OCI-LY3 (cell line): ENCODE data around the gene HIGD1C.
A peak's percentile ranks its signal among the peaks of the same experiment; 100 is the strongest.

ENCODE experiments used
- H2AFZ ChIP-seq: fragments of 200-600, 300-600 bp; shearing (Covaris generic); 2 replicates; pipeline ENCODE4 v1.6.0; 2014; ENCODE audit warnings: antibody characterized with exemption, low read depth, low read length
- H3K27ac ChIP-seq: fragments of 200-600, 300-600 bp; sonication (generic); 2 replicates; pipeline ENCODE4 v1.5.1; 2014; ENCODE audit warnings: mild to moderate bottlenecking, low read length, moderate library complexity, mixed read lengths
- H3K27me3 ChIP-seq: fragments of 200-600, 300-600 bp; sonication (generic); 2 replicates; pipeline ENCODE4 v1.6.1; 2014; ENCODE audit warnings: low read depth, low read length, mixed read lengths
- H3K36me3 ChIP-seq: fragments of 200-600, 300-600 bp; sonication (generic); replicated peaks from 2 replicates; pipeline ENCODE3; 2014; ENCODE audit warnings: low read depth, low read length, mixed read lengths
- H3K4me1 ChIP-seq: fragments of 300-600, 200-600 bp; sonication (generic); 2 replicates; pipeline ENCODE4 v1.6.1; 2014; ENCODE audit warnings: low read length, mixed read lengths
- H3K4me2 ChIP-seq: fragments of 200-600, 300-600 bp; sonication (generic); 2 replicates; pipeline ENCODE4 v1.6.1; 2014; ENCODE audit warnings: low read length, mixed read lengths
- H3K4me3 ChIP-seq: fragments of 300-600, 200-600 bp; sonication (generic); 2 replicates; pipeline ENCODE4 v1.5.1; 2014; ENCODE audit warnings: antibody characterized with exemption, mild to moderate bottlenecking, low read length, moderate library complexity
- H3K79me2 ChIP-seq: fragments of 300-600, 200-600 bp; shearing (Covaris generic); 2 replicates; pipeline ENCODE4 v1.6.1; 2014; ENCODE audit warnings: mild to moderate bottlenecking, low read length, mixed read lengths
- H3K9ac ChIP-seq: fragments of 300-600, 200-600 bp; shearing (Covaris generic); 2 replicates; pipeline ENCODE4 v1.6.0; 2014; ENCODE audit warnings: mild to moderate bottlenecking, low read length, moderate library complexity
- H3K9me3 ChIP-seq: fragments of 200-600, 300-600 bp; shearing (Covaris generic); 2 replicates; pipeline ENCODE4 v1.6.1; 2014; ENCODE audit warnings: low read length, mixed read lengths; ENCODE audit not compliant: insufficient read depth
- H4K20me1 ChIP-seq: fragments of 200-600, 300-600 bp; sonication (generic); 2 replicates; pipeline ENCODE4 v1.6.1; 2016; ENCODE audit warnings: low read length, mixed read lengths; ENCODE audit not compliant: insufficient read depth
- EZH2phosphoT487 ChIP-seq: fragments of 200-600 bp; shearing (Covaris generic); IDR thresholded peaks from 2 replicates; pipeline ENCODE4 v1.6.1; 2018; ENCODE audit warnings: antibody characterized with exemption, mixed run types, low read depth
- TF ChIP-seq, protein P1 (sequence below): fragments of 200-600, 300-600 bp; sonication (generic); IDR thresholded peaks from 2 replicates; pipeline ENCODE4 v1.5.1; 2014; ENCODE audit warnings: antibody characterized with exemption, low read length, low read depth

HIGD1C gene

DNA sequence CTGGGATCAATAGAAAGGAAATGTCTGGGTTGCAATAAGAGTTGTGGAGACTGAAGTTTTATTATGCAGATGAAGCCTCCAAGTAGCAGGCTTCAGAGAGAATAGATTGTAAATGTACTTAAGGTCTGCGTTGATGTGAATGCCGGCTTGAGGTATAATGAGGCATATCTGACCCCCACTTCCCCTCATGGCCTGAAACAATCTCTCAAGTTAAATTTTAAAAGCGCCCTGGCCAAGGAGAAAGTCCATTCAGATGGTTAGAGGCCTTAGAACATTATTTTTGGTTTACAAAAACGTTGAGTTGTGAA, 28.3 kb upstream of the HIGD1C start:
- no peaks in the 10 kb centered on the region for H3K36me3 ChIP-seq
- H3K4me3 ChIP-seq, result peak overlapping the region; percentile 53
- peak overlapping the region; percentile 74 for H3K4me2 ChIP-seq
- H3K79me2 ChIP-seq, result peaks cover 11% of the 10 kb centered on the region
- H3K9me3 ChIP-seq, result no peaks in the 10 kb centered on the region
- H3K27ac ChIP-seq, result peak overlapping the region; percentile 94
- H2AFZ ChIP-seq, result no peak overlapping the region
- H3K9ac ChIP-seq, result peak overlapping the region; percentile 74
- no peak for TF ChIP-seq EZH2phosphoT487
- TF ChIP-seq, protein P1, sequence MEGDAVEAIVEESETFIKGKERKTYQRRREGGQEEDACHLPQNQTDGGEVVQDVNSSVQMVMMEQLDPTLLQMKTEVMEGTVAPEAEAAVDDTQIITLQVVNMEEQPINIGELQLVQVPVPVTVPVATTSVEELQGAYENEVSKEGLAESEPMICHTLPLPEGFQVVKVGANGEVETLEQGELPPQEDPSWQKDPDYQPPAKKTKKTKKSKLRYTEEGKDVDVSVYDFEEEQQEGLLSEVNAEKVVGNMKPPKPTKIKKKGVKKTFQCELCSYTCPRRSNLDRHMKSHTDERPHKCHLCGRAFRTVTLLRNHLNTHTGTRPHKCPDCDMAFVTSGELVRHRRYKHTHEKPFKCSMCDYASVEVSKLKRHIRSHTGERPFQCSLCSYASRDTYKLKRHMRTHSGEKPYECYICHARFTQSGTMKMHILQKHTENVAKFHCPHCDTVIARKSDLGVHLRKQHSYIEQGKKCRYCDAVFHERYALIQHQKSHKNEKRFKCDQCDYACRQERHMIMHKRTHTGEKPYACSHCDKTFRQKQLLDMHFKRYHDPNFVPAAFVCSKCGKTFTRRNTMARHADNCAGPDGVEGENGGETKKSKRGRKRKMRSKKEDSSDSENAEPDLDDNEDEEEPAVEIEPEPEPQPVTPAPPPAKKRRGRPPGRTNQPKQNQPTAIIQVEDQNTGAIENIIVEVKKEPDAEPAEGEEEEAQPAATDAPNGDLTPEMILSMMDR, result no peak
- no peaks in the 10 kb centered on the region for H4K20me1 ChIP-seq
- H3K27me3 ChIP-seq, result no peaks in the 10 kb centered on the region
- H3K4me1 ChIP-seq, result peaks cover 56% of the 10 kb centered on the region

DNA sequence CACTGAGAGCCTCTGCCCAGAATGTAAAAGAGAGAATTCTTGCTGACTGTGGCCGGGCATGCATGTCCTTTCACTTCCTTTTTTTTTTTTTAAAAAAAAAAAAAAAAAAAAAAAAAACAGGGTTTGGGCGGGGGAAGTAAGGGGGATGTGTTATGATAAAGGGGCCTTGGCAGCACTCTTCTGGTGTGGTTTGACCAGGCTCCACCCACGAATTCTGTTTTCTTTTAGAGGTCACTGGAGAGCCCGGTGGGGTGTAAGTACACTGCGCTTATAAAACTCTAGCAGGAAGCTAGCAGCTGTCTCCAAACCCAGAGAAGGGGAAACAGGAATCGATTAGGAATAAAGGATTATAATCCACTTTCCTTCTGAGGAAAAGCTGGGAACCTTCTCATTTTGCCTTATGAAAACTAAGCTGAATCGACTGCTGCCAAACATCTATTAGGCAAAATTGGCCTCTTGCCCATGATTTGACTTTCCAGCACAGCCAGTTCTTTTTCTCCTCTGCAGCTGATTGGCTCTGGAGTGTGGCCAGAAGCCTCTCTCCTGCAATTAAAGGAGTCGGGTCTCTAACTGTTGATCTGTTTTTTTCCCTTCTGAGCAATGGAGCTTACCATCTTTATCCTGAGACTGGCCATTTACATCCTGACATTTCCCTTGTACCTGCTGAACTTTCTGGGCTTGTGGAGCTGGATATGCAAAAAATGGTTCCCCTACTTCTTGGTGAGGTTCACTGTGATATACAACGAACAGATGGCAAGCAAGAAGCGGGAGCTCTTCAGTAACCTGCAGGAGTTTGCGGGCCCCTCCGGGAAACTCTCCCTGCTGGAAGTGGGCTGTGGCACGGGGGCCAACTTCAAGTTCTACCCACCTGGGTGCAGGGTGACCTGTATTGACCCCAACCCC, 27.7 kb upstream of the HIGD1C start:
- Histone ChIP-seq H3K9ac (peak overlapping the region; percentile 74), H3K79me2 (peaks cover 11% of the 10 kb centered on the region), H2AFZ (peak overlapping the region; percentile 64), H3K9me3 (no peaks in the 10 kb centered on the region), H3K4me1 (peaks cover 53% of the 10 kb centered on the region), H3K4me3 (peak overlapping the region; percentile 81), H3K27ac (peak overlapping the region; percentile 94), H4K20me1 (no peaks in the 10 kb centered on the region), H3K36me3 (no peaks in the 10 kb centered on the region), H3K4me2 (peak overlapping the region; percentile 97), H3K27me3 (no peaks in the 10 kb centered on the region)
- no peak for TF ChIP-seq EZH2phosphoT487
- TF ChIP-seq, protein P1, result no peak

DNA sequence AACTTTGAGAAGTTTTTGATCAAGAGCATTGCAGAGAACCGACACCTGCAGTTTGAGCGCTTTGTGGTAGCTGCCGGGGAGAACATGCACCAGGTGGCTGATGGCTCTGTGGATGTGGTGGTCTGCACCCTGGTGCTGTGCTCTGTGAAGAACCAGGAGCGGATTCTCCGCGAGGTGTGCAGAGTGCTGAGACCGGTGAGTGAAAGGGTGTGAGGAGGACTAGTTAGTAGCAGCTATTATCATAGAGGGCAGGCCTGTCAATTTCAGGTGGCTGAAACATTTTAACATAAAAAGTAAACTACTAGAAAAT, 27.0 kb upstream of the HIGD1C start:
- peaks cover 53% of the 10 kb centered on the region for H3K4me1 ChIP-seq
- no peaks in the 10 kb centered on the region for H3K27me3 ChIP-seq
- no peak for TF ChIP-seq EZH2phosphoT487
- TF ChIP-seq, protein P1, result no peak
- H3K4me2 ChIP-seq, result peak overlapping the region; percentile 97
- peak overlapping the region; percentile 70 for H3K9ac ChIP-seq
- H3K9me3 ChIP-seq, result no peaks in the 10 kb centered on the region
- H3K36me3 ChIP-seq, result no peaks in the 10 kb centered on the region
- peak overlapping the region; percentile 81 for H3K4me3 ChIP-seq
- peak overlapping the region; percentile 64 for H2AFZ ChIP-seq
- H3K79me2 ChIP-seq, result peaks cover 11% of the 10 kb centered on the region
- no peaks in the 10 kb centered on the region for H4K20me1 ChIP-seq
- H3K27ac ChIP-seq, result peak overlapping the region; percentile 94

DNA sequence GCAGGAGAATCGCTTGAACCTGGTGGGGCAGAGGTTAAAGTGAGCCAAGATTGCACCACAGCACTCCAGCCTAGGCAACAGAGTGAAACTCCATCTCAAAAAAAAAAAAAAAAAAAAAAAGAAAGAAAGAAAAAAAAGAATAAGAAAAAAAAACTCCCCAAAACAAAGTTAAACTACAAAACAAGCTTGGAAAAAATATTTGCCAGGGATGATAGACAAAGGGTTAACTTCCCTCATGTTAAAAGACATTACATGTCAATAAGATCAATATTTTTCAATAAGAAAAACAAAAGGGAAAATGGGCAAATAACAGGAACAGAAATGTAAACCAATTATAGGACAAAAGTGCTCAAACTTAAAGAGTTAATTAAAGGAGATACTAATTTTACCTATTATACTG, 26.4 kb upstream of the HIGD1C start:
- Histone ChIP-seq H3K4me1 (peaks cover 53% of the 10 kb centered on the region), H3K36me3 (no peaks in the 10 kb centered on the region), H2AFZ (no peak overlapping the region), H3K79me2 (peaks cover 11% of the 10 kb centered on the region), H3K4me3 (peak overlapping the region; percentile 81), H3K9me3 (no peaks in the 10 kb centered on the region), H3K27me3 (no peaks in the 10 kb centered on the region), H3K4me2 (peak overlapping the region; percentile 97), H3K27ac (no peak overlapping the region; the same call in 1 of the 2 replicates), H4K20me1 (no peaks in the 10 kb centered on the region), H3K9ac (peak overlapping the region; percentile 70; the same call in 1 of the 2 replicates)
- TF ChIP-seq, protein P1, result no peak
- no peak for TF ChIP-seq EZH2phosphoT487
